HepG2 (cell line): ENCODE measurements around the gene RNF208. TPM values are rescaled to one million over a fixed set of nuclear protein-coding genes. Genes with fewer than 3 reads are reported as not detected.
A peak's percentile ranks its signal among the peaks of the same experiment; 100 is the strongest.

ENCODE experiments used
- BRF2 ChIP-seq: sonication (generic); formaldehyde crosslinking; IDR thresholded peaks from 2 replicates; pipeline ENCODE4 v1.8.1; 2022; ENCODE audit warnings: mild to moderate bottlenecking, missing genetic modification reagents
- DZIP1 ChIP-seq: sonication (generic); formaldehyde crosslinking; IDR thresholded peaks from 2 replicates; pipeline ENCODE4 v1.5.0; 2020; ENCODE audit warnings: mild to moderate bottlenecking, missing genetic modification reagents
- HIVEP1 ChIP-seq: sonication (generic); formaldehyde crosslinking; IDR thresholded peaks from 2 replicates; pipeline ENCODE4 v1.4.0; 2020; ENCODE audit warnings: mild to moderate bottlenecking, missing genetic modification reagents
- HMGA1 ChIP-seq: sonication (generic); formaldehyde crosslinking; conservative IDR thresholded peaks from 2 replicates; pipeline ENCODE4 v1.4.0; 2020; ENCODE audit warnings: missing genetic modification reagents
- KIAA2018 ChIP-seq: sonication (generic); formaldehyde crosslinking; IDR thresholded peaks from 2 replicates; pipeline ENCODE4 v1.5.0; 2020; ENCODE audit warnings: mild to moderate bottlenecking, missing genetic modification reagents, borderline replicate concordance
- MXD4 ChIP-seq: IDR thresholded peaks from 2 replicates; pipeline ENCODE4 v1.6.1; 2016; ENCODE audit warnings: mild to moderate bottlenecking, missing biosample characterization, missing genetic modification reagents
- RFXANK ChIP-seq: IDR thresholded peaks from 2 replicates; pipeline ENCODE4 v1.6.1; 2016
- SAP130 ChIP-seq: IDR thresholded peaks from 2 replicates; pipeline ENCODE4 v1.6.1; 2016; ENCODE audit warnings: low read depth
- SCMH1 ChIP-seq: sonication (generic); formaldehyde crosslinking; IDR thresholded peaks from 2 replicates; pipeline ENCODE4 v1.9.0; 2021; ENCODE audit warnings: missing genetic modification reagents, mild to moderate bottlenecking, borderline replicate concordance
- SIN3A ChIP-seq: IDR thresholded peaks from 2 replicates; pipeline ENCODE4 v1.6.1; 2011; ENCODE audit warnings: low read depth, mild to moderate bottlenecking, control low read depth, low read length, borderline replicate concordance
- TP53 ChIP-seq: sonication (generic); formaldehyde crosslinking; conservative IDR thresholded peaks from 2 replicates; pipeline ENCODE4 v1.4.0; 2020; ENCODE audit warnings: missing genetic modification reagents
- ZBTB2 ChIP-seq: sonication (generic); formaldehyde crosslinking; IDR thresholded peaks from 2 replicates; pipeline ENCODE4 v1.8.0; 2022; ENCODE audit warnings: low read depth, missing genetic modification reagents
- ZMYM3 ChIP-seq: sonication (generic); formaldehyde crosslinking; IDR thresholded peaks from 2 replicates; pipeline ENCODE4 v1.5.1; 2020; ENCODE audit warnings: mild to moderate bottlenecking, missing genetic modification reagents
- ZNF263 ChIP-seq: sonication (generic); formaldehyde crosslinking; IDR thresholded peaks from 2 replicates; pipeline ENCODE4 v1.4.0; 2020; ENCODE audit warnings: missing genetic modification reagents
- ZNF331 ChIP-seq: sonication (generic); formaldehyde crosslinking; IDR thresholded peaks from 2 replicates; pipeline ENCODE4 v1.4.0; 2020; ENCODE audit warnings: missing genetic modification reagents
- ZNF589 ChIP-seq: sonication (generic); formaldehyde crosslinking; conservative IDR thresholded peaks from 2 replicates; pipeline ENCODE4 v1.8.0; 2022; ENCODE audit warnings: mild to moderate bottlenecking, moderate library complexity, missing genetic modification reagents
- ZNF747 ChIP-seq: sonication (generic); formaldehyde crosslinking; IDR thresholded peaks from 2 replicates; pipeline ENCODE4 v1.8.1; 2023; ENCODE audit warnings: missing genetic modification reagents, mild to moderate bottlenecking, borderline replicate concordance
- polyA plus RNA-seq, 8 experiments: library from polyadenylated mRNA; depleted of rRNA in 3 of 8; stranded (reverse) in 7 of 8; unstranded in 1 of 8; fragments of >200 nt; fragmentation: Illumina TruSeq in 4 of 8; extraction: Trizol in 4 of 8; gene quantifications; 2 replicates each; pipeline versions ENCODE4 v1.2.1 to v1.2.3, GENCODE V29; 2011 to 2016; ENCODE audit warnings: low read depth in 4 of 8, missing spikeins in 1 of 8, mixed read lengths in 1 of 8; ENCODE audit not compliant: insufficient read depth in 1 of 8
- total RNA-seq, 5 experiments: library from RNA; depleted of rRNA; stranded (reverse); fragments of >200 nt; fragmentation: Illumina TruSeq; extraction: Trizol; gene quantifications; 2 replicates each; pipeline ENCODE4 v1.2.3, GENCODE V29; 2016; ENCODE audit warnings: low read depth in 1 of 5

Gene RNF208
- total and polyA plus RNA-seq, 2 of the 13 experiments (the other 11 are each of a cell fraction or from before 2014, with no cell fraction given): 1.6 to 2.1 TPM

GRCh38 chr9:137240318-137240840 is 18.3 kb upstream of the RNF208 start (continued):
- no peak for TF ChIP-seq BRF2 (CRISPR knock-in tag)
- TF ChIP-seq ZNF263 (CRISPR knock-in tag): peak; percentile 57; the same call in 1 of the 2 replicates
- TF ChIP-seq TP53 (CRISPR knock-in tag): no peak
- TF ChIP-seq RFXANK: no peak
- 0 out of 2 replicates have a peak, but pooled peaks have one; percentile 42 for TF ChIP-seq ZMYM3 (CRISPR knock-in tag)
- TF ChIP-seq ZNF747: peak; percentile 74; the same call in 1 of the 2 replicates
- no peak; the same call in 1 of the 2 replicates for TF ChIP-seq ZNF331
- peak; percentile 78; the same call in 1 of the 2 replicates for TF ChIP-seq SAP130
- TF ChIP-seq KIAA2018: no peak
- TF ChIP-seq SCMH1 (CRISPR knock-in tag): no peak
- TF ChIP-seq HMGA1: no peak
- peak; percentile 74; the same call in 1 of the 2 replicates for TF ChIP-seq MXD4 (CRISPR knock-in tag)
- no peak for TF ChIP-seq DZIP1
- peak; percentile 94; the same call in 1 of the 2 replicates for TF ChIP-seq ZBTB2 (CRISPR knock-in tag)
- 0 out of 2 replicates have a peak, but pooled peaks have one; percentile 43 for TF ChIP-seq ZNF589 (CRISPR knock-in tag)
- TF ChIP-seq HIVEP1 (CRISPR knock-in tag): no peak
- TF ChIP-seq SIN3A: peak; percentile 43; the same call in 1 of the 2 replicates
